ENCODE data around the gene ALK.

The ALK gene

DNA sequence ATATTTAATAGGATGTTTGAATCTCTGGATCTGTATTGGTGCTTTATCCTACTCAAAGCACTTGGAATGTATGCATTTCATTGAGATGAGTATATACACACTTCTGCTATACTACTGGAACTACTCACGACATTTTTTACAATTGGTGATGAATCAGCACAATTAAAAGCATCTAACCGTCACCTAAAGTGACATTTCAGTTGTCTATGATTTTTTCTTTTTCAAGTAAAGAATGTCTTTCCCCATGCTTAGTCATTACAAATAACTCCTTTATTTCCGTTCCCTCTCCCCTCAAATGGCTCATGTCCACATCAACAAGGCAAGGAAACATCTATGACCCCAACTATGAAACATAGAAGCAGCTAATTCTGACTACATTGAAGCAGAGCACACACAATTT, 728.9 kb downstream of the ALK start (continued):
- TF ChIP-seq, protein P1, sequence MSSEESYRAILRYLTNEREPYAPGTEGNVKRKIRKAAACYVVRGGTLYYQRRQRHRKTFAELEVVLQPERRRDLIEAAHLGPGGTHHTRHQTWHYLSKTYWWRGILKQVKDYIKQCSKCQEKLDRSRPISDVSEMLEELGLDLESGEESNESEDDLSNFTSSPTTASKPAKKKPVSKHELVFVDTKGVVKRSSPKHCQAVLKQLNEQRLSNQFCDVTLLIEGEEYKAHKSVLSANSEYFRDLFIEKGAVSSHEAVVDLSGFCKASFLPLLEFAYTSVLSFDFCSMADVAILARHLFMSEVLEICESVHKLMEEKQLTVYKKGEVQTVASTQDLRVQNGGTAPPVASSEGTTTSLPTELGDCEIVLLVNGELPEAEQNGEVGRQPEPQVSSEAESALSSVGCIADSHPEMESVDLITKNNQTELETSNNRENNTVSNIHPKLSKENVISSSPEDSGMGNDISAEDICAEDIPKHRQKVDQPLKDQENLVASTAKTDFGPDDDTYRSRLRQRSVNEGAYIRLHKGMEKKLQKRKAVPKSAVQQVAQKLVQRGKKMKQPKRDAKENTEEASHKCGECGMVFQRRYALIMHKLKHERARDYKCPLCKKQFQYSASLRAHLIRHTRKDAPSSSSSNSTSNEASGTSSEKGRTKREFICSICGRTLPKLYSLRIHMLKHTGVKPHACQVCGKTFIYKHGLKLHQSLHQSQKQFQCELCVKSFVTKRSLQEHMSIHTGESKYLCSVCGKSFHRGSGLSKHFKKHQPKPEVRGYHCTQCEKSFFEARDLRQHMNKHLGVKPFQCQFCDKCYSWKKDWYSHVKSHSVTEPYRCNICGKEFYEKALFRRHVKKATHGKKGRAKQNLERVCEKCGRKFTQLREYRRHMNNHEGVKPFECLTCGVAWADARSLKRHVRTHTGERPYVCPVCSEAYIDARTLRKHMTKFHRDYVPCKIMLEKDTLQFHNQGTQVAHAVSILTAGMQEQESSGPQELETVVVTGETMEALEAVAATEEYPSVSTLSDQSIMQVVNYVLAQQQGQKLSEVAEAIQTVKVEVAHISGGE (tag by site-specific recombination; conservative IDR thresholded peaks at IDR 0.05; ENCODE audit: low read depth), result no peak
- TF ChIP-seq ZNF776 (tag by site-specific recombination; IDR thresholded peaks at IDR 0.05; ENCODE audit: borderline replicate concordance) (no peak), ZSCAN30 (tag by site-specific recombination; IDR thresholded peaks at IDR 0.05) (no peak), ZNF394 (tag by site-specific recombination; IDR thresholded peaks at IDR 0.05; ENCODE audit: borderline replicate concordance) (no peak)

DNA sequence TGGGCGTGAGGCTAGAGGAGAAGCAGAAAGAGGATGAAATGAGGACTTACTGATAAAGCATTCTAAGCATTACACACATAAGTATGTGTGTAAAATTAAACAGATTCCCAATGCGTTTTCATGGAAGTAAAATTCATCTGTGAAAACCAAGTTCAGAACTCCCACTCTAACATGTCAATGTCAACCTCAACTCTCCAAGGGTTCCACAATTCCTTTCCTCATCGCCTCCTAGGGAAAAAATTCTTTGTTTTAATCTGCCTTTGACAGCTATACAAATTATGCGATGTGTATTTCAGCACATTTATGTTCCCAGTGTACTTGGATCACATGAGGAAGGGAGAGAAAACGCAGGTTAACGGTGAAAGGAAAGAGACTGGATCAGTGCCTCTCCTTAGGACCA, 729.6 kb downstream of the ALK start:
- H3K4me3 ChIP-seq (ENCODE audit: low read depth, low read length), result no peak overlapping the region
- H3K27ac ChIP-seq (ENCODE audit: extremely low read depth, low read depth, low read length), result no peak overlapping the region
- TF ChIP-seq ZNF23 (tag by site-specific recombination; IDR thresholded peaks at IDR 0.05; ENCODE audit: borderline replicate concordance) (no peak), ZNF48 (tag by site-specific recombination; IDR thresholded peaks at IDR 0.05) (no peak), KLF16 (tag by site-specific recombination; IDR thresholded peaks at IDR 0.05) (no peak), ZFP3 (tag by site-specific recombination; IDR thresholded peaks at IDR 0.05; ENCODE audit: low read depth) (no peak), ZNF677 (tag by site-specific recombination; IDR thresholded peaks at IDR 0.05) (no peak), ZNF548 (tag by site-specific recombination; IDR thresholded peaks at IDR 0.05) (no peak), ZNF560 (tag by site-specific recombination; IDR thresholded peaks at IDR 0.05; ENCODE audit: borderline replicate concordance) (no peak), ZNF211 (tag by site-specific recombination; IDR thresholded peaks at IDR 0.05; ENCODE audit: low read depth) (no peak), SALL2 (tag by site-specific recombination; IDR thresholded peaks at IDR 0.05; ENCODE audit: borderline replicate concordance) (no peak), ZNF266 (tag by site-specific recombination; IDR thresholded peaks at IDR 0.05; ENCODE audit: low read depth) (no peak)
- TF ChIP-seq, protein P2, sequence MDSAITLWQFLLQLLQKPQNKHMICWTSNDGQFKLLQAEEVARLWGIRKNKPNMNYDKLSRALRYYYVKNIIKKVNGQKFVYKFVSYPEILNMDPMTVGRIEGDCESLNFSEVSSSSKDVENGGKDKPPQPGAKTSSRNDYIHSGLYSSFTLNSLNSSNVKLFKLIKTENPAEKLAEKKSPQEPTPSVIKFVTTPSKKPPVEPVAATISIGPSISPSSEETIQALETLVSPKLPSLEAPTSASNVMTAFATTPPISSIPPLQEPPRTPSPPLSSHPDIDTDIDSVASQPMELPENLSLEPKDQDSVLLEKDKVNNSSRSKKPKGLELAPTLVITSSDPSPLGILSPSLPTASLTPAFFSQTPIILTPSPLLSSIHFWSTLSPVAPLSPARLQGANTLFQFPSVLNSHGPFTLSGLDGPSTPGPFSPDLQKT (IDR thresholded peaks at IDR 0.05; ENCODE audit: borderline replicate concordance, low read depth, low read length), result no peak
- TF ChIP-seq, protein P3, sequence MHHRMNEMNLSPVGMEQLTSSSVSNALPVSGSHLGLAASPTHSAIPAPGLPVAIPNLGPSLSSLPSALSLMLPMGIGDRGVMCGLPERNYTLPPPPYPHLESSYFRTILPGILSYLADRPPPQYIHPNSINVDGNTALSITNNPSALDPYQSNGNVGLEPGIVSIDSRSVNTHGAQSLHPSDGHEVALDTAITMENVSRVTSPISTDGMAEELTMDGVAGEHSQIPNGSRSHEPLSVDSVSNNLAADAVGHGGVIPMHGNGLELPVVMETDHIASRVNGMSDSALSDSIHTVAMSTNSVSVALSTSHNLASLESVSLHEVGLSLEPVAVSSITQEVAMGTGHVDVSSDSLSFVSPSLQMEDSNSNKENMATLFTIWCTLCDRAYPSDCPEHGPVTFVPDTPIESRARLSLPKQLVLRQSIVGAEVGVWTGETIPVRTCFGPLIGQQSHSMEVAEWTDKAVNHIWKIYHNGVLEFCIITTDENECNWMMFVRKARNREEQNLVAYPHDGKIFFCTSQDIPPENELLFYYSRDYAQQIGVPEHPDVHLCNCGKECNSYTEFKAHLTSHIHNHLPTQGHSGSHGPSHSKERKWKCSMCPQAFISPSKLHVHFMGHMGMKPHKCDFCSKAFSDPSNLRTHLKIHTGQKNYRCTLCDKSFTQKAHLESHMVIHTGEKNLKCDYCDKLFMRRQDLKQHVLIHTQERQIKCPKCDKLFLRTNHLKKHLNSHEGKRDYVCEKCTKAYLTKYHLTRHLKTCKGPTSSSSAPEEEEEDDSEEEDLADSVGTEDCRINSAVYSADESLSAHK (tag by site-specific recombination; IDR thresholded peaks at IDR 0.05), result no peak
- TF ChIP-seq, protein P4, sequence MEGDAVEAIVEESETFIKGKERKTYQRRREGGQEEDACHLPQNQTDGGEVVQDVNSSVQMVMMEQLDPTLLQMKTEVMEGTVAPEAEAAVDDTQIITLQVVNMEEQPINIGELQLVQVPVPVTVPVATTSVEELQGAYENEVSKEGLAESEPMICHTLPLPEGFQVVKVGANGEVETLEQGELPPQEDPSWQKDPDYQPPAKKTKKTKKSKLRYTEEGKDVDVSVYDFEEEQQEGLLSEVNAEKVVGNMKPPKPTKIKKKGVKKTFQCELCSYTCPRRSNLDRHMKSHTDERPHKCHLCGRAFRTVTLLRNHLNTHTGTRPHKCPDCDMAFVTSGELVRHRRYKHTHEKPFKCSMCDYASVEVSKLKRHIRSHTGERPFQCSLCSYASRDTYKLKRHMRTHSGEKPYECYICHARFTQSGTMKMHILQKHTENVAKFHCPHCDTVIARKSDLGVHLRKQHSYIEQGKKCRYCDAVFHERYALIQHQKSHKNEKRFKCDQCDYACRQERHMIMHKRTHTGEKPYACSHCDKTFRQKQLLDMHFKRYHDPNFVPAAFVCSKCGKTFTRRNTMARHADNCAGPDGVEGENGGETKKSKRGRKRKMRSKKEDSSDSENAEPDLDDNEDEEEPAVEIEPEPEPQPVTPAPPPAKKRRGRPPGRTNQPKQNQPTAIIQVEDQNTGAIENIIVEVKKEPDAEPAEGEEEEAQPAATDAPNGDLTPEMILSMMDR (tag by site-specific recombination; IDR thresholded peaks at IDR 0.05), result no peak
- H3K4me1 ChIP-seq (ENCODE audit: control insufficient read depth, insufficient read depth, low read length), result no peaks in the 10 kb centered on the region
- H3K36me3 ChIP-seq (ENCODE audit: control insufficient read depth in 2 of 2, insufficient read depth in 1 of 2, low read length in 2 of 2), result peaks cover 0 to 3% of the 10 kb centered on the region in 2 experiments; a peak in 1 of 3 replicates
- POLR2A ChIA-PET, result no interaction called here
- CTCF ChIA-PET, result no interaction called here
- no peaks in the 10 kb centered on the region for H3K9me3 ChIP-seq (ENCODE audit: control insufficient read depth, insufficient read depth, low read depth, low read length)

Data from HEK293 (cell line).